GM18909 (cell line): ENCODE results near the gene ZKSCAN3.
A peak's percentile ranks its signal among the peaks of the same experiment; 100 is the strongest.
"Not testable (repeated sequence)": the region's sequence is repeated elsewhere in the genome, so short reads cannot be mapped to it uniquely, and the experiment has no call there.

ENCODE experiments used
- ATAC-seq: cut with Tn5 transposase; IDR thresholded peaks from one replicate; pipeline ENCODE4 v1.9.1; 2021; ENCODE audit warnings: mild to moderate bottlenecking; ENCODE audit not compliant: unreplicated experiment, poor library complexity

ZKSCAN3 gene

GRCh38 chr6:28349892-28350737 lies at the start of gene ZKSCAN3:
ZKSCAN3 (plus strand) TSS chr6:28349947; CDS start chr6:28359587, 9,640 bp downstream.
- peak; percentile 94 for ATAC-seq

DNA sequence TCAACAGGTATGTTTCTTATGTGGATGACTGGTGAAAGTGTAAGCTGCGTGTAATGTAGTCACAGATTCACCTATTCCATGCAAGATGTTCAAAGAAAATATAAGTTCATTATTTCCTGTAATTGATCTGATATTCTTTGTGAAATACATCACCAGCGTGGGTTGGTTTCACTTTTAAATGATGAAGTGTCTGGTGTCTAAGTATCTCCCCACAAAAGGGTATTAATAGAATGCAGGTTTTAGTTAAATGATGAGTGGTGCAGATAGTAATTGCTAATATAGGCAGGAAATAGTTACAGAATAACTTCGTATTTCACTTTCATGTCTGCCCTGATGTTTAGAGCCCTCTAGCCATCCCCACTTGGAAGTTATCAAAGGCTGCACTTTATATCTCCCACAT lies 46.2 kb upstream of the ZKSCAN3 start:
- peak; percentile 91 for ATAC-seq

DNA sequence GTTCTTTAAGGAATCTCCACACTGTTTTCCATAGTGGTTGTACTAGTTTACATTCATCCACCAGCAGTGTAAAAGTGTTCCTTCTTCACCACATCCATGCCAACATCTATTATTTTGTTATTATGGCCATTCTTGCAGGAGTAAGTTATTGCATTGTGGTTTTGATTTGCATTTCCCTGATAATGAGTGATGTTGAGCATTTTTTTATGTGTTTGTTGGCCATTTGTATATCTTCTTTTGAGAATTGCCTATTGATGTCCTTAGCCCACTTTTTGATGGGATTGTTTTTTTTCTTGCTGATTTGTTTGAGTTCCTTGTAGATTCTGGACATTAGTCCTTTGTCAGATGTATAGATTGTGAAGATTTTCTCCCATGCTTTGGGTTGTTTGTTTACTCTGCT lies 43.4 kb upstream of the ZKSCAN3 start:
- ATAC-seq, result not testable (repeated sequence)

- no peak for ATAC-seq
Observed at GRCh38 chr6:28311139-28311823, 38.5 kb upstream of the ZKSCAN3 start.

DNA sequence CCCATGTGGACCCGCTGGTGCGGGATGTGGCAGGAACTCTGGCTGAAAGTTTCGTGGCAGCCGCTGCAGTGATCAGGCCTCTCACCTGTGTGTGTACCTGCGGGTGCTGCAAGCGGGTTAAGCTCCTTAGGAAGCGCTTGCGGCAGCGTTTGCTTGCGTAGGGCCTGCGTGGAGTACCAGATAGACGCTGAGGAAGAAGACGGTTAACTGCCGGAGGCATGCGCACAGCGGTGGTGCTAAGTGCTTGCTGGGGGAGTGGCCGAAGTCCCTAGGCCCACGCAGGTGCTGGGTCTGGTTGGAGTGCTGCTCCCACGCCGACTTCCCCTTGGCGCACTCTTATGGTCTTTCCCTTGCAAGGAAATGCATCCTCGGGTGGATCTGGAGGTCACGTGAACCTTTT lies 36.8 kb upstream of the ZKSCAN3 start:
- no peak for ATAC-seq

DNA sequence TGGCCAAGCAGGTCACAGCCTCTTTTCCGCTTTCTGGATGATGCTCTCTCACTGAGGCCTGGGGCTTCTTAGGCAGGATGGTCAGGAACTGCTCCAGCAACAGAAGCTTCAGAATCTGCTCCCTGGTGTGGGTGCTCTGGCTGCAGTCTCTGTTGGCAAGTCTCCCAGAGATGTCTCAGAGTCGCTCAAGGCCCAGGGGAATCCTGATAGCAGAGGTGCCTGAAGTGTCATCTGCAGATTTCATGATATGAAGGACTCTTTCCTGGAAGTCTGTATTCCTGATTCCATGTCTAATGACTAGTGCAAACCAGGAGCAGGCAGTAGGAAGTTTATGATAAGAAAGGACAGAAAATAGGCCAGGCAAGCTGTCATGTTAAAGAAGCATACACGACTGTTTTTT lies 34.1 kb upstream of the ZKSCAN3 start:
- no peak for ATAC-seq

DNA sequence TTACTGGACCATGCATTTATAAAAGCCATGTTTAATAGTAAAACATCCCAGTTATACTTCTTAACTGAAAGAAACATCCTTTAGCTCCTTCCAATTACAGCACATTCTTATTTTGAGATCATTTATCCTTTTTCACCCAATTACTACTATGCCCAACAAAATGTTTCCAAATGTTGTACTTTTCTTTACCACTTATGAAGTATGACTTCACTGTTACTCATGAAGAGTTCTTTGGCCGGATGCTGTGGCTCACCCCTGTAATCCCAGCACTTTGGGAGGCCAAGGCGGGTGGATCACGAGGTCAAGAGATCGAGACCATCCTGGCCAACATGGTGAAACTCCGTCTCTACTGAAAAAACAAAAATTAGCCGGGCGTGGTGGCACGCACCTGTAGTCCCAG lies 31.9 kb upstream of the ZKSCAN3 start:
- ATAC-seq, result not testable (repeated sequence)

- ATAC-seq, result no peak
Observed at GRCh38 chr6:28322661-28323060, 27.1 kb upstream of the ZKSCAN3 start.

GRCh38 chr6:28323813-28324424 lies 25.8 kb upstream of the ZKSCAN3 start:
- ATAC-seq, result no peak

DNA sequence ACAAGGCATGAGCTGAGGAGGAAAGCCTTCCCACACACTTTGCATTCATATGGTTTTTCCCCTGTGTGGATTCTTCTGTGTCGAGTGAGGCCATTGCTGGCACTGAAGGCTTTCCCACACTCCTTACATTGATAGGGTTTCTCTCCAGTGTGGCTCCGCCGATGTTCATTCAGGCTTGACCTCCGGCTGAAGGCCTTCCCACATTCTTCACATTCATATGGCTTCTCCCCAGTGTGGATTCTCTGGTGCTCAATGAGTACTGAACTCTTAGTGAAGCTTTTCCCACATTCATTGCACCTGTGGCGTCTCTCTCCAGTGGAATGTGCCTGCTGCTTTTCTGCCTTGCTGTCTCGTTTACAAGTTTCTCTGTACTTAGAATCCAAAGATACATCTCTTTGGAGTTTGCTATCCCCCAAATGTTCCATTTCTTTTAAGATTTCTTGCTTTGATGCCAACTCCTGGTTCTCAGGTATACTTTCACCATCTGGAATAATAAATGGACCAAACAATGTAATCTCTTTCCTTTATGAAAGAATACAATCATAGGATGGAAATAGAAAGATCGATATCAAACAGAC lies 23.3 kb upstream of the ZKSCAN3 start:
- no peak for ATAC-seq

- no peak for ATAC-seq
Observed at GRCh38 chr6:28330041-28330440, 19.7 kb upstream of the ZKSCAN3 start.

DNA sequence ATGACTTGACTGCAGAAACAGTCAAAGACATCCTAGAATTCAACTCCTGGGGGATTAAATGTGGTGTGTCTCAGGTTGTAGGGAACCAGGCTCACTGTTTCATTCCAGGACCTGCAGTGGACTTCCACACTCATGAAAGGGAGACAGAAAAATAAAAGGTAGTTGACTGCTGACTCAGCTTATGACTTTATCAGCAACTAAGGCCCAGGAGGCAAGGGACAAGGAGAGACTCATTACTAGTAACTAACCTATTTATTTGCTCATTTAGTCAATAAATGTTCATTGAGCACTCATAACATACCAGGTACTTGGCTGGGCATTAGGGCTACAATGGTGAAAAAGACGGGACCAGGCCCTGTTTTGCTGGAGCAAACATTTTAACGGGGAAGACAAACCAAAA lies 16.7 kb upstream of the ZKSCAN3 start:
- no peak for ATAC-seq

GRCh38 chr6:28333599-28334018 lies 16.1 kb upstream of the ZKSCAN3 start:
- ATAC-seq, result no peak

GRCh38 chr6:28334286-28335039 lies 15.3 kb upstream of the ZKSCAN3 start:
- ATAC-seq, result no peak

GRCh38 chr6:28335040-28335563 lies 14.6 kb upstream of the ZKSCAN3 start:
- ATAC-seq, result no peak

- peak; percentile 88 for ATAC-seq
Observed at GRCh38 chr6:28335564-28336283, 14.0 kb upstream of the ZKSCAN3 start, which contains the start of gene ZSCAN31. ZSCAN31 (minus strand) TSS chr6:28336148; CDS start chr6:28329683, 6,465 bp downstream.

- ATAC-seq, result peak; percentile 31
Observed at GRCh38 chr6:28336284-28337120, 13.2 kb upstream of the ZKSCAN3 start.

DNA sequence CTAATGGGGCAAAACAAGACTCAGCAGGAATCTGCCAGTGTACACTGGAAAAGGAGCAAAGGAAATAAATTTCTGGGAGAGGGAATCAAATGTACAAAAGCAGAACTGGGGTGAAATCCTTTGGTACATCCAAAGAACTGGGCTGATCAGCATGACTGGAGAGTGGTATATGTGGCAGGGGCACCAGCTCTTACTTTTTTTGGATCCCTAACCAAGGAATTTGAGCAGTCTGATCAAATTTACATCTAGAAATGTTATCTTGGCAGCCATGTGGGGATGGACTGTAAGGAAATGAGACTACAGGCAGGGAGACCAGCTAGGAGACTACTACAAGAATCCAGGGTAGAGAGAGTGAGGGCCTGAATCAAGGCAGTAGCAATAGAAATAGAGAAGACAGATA lies 12.6 kb upstream of the ZKSCAN3 start:
- no peak for ATAC-seq
